Activated naive CD4-positive, alpha-beta T cell treated with anti-CD3 and anti-CD28 coated beads, Interleukin-2, amount 50 U/mL, for 16 hours (primary cell): ENCODE data around the gene MMP11.

Experiments
- DNase-seq: peaks from one replicate; pipeline ENCODE4 v3.0.0-alpha.2; 2020

MMP11 gene

DNA sequence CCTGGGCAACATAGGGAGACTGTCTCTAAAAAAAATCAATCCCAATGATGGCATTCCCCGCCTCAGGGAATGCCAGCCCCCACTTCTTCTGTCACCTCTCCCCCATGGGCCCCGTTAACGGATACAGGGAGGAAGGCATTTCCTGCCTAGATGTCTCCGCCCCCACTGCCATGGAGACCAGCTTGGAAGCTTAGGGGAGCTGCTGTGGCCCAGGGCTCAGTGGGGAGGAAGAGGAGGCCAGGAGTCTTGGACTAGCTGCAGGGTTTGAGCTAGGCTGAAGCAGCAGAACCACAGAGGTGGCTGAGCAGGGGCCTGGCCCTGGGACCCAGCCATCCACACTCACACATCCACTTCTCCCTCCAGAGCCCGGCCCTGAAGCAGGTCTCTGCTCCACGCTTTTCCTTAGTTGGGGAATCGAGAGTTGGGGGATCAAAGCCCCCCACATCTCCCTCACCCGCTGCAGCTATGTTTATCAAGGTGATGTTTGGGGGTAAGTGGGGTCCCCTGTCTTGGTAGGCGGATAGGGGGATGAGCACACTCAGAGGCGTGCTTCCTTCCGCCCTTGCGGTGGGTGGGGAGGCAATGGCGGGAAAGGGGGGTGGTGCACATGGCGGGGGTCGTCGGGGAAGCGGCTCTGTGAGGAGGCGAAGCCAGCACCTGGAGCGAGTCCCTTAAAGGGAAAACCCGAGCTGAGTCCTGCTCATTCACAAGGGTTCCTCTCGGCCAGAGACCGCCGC lies 9.6 kb upstream of the MMP11 start, which contains the start of gene C22orf15:
Gene C22orf15 (plus strand): TSS at position 149 of the 737 bp plus-strand sequence. CDS start 317 bp downstream, at position 466.
- peak; percentile 29 for DNase-seq

- DNase-seq: peak; percentile 67
Observed at GRCh38 chr22:23763579-23763945, 9.1 kb upstream of the MMP11 start.

GRCh38 chr22:23763954-23764353 lies 8.7 kb upstream of the MMP11 start:
- no peak for DNase-seq

- no peak for DNase-seq
Observed at GRCh38 chr22:23764899-23765881, 7.5 kb upstream of the MMP11 start.

- no peak for DNase-seq
Observed at GRCh38 chr22:23767303-23767672, 5.4 kb upstream of the MMP11 start.

- DNase-seq: peak; percentile 82
Observed at GRCh38 chr22:23767673-23768548, 4.7 kb upstream of the MMP11 start, which contains the start of gene CHCHD10. Gene CHCHD10 (minus strand): TSS chr22:23767972. CDS start chr22:23767874, 98 bp downstream.

GRCh38 chr22:23769321-23769965 lies 3.2 kb upstream of the MMP11 start:
- DNase-seq: no peak

DNA sequence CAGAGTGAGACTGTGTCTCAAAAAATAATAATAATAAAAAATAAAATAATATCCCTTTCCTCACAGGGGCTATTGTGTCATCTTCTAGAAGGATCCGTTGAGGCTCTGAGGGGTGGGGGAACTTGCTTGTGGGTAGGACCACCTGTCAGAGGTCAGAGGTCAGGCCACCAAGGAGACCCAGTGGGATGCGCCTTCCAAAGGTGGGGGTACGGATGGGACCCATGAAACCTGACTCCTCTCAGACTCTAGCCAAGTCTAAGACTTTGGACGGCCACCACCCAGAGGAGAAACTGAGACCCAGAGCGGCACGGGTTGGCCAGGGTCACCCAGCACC lies 367 bp upstream of the MMP11 start:
- no peak for DNase-seq

DNA sequence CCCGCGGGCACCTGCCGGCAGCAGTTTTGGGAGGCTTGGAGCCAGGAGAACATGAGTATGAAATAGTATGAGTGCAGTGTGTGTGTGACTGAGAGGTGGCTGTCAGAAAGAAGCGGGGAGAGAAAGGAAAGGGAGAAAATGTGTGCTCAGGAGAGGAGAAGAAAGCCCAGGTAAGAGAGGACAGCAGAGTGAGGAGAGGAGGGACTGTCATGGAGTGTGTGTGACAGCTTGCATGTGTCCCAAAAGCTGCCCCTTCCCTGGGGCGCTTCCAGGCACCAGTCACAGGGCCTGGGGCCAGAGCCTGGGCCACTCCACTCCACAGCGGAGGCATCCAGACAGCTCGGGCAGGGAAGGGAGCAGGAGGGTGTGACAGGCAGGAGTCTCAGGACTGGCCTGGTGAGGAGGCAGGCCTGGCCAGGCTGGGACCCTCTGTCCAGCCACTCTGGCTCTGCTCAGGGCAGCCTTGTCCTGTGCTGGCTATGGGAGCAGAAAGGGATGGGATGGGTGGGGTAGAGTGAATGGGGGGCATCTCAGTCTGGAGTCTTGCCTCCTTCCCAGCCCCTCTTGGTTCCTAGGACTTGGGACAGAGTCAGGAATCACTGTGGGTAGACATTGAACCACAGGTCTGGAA lies 949 bp downstream of the MMP11 start:
- no peak for DNase-seq

DNA sequence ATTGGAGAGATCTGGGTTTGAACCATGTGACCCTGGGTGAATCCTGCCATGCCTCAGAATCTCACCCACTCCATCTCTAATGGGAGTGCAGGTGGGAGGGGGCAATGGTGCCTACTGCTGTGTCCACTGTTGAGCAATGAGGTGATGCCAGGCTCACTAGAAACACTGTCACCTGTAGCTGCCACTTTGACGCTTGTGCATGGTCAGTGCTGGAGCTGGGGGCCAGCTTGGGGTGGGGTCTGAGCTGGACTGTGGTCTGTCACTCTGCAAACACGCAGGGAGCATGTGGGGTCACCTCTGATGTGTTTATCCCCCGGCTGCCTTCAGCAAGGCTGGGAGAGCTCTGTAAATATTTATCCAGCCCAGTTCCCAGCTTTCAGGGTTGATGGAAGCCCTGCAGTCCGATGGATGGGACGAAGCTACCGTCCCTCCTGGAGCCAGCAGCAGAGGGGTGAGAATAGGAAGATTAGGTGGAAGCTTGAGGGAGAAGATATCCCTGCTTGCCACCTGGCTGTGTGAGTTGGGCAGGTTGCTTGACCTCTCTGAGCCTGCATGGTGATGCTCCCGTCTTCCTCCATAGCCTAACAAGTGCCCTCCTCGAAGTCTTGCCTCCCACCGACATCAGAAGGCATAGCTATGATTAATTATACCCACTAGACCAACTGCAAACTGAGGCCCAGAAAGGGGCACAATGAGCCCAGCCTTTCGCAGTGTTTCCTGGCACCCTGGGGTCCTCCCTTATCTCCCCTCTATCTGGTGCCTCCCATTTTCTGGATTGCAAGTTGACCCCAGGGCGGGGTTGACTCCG lies 1.7 kb downstream of the MMP11 start:
- no peak for DNase-seq

GRCh38 chr22:23774922-23775436 lies 2.3 kb downstream of the MMP11 start:
- DNase-seq: no peak

- DNase-seq: no peak
Observed at GRCh38 chr22:23775779-23776375, 3.2 kb downstream of the MMP11 start.

GRCh38 chr22:23777776-23778576 lies 5.3 kb downstream of the MMP11 start:
- no peak for DNase-seq

DNA sequence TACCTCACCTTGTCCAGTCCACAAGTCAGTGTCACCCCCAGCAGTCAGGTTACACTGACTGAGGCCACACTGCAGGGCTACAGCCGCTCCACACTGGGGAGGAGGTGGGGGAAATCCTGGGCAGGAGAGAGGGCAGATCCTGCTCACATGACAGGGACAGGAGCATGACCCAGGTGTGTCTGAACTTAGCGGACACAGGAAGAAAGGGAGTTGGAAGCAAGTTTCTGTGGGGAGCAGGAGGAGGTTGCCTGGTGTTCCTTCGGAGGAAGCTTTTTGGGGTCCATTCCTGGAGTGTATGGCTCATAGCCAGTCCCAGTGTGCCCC lies 5.9 kb downstream of the MMP11 start:
- no peak for DNase-seq

GRCh38 chr22:23779083-23779482 lies 6.4 kb downstream of the MMP11 start:
- no peak for DNase-seq

DNA sequence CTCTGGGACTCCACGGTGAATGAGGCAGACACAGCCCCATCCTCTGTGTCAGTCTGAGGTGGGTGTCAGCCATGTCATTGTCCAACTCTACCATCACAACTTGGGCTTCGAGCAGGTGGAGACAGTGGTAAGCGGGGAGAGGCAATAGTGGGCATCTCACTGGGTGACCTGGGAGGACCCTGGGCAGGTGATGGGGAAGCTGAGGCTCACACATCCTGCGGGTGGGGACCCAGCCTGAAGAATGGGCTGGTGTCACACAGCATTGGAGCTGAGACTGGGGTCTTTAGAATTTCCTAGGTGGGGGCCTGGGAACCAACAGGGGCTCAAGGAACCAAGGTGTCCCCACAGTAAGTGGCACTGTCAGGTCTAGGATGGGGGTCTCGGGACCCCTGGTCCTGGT lies 7.1 kb downstream of the MMP11 start:
- no peak for DNase-seq

DNA sequence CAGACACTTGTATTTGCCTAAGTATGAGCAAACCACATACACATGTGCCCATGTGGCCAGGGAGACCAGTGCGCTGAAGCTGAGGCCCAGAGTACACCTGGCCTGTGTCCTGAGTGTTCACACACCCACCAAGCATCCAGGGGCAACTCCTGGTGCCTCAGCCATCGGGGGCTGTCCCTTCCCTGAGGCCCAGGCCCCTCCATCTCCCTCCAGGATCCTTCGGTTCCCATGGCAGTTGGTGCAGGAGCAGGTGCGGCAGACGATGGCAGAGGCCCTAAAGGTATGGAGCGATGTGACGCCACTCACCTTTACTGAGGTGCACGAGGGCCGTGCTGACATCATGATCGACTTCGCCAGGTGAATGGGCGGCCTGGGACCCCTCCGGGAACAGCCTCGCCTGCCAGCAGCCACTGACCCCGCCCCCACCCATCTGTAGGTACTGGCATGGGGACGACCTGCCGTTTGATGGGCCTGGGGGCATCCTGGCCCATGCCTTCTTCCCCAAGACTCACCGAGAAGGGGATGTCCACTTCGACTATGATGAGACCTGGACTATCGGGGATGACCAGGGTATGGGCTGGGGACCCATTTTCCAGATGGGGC lies 7.6 kb downstream of the MMP11 start:
- no peak for DNase-seq

GRCh38 chr22:23781065-23781464 lies 8.4 kb downstream of the MMP11 start:
- no peak for DNase-seq

DNA sequence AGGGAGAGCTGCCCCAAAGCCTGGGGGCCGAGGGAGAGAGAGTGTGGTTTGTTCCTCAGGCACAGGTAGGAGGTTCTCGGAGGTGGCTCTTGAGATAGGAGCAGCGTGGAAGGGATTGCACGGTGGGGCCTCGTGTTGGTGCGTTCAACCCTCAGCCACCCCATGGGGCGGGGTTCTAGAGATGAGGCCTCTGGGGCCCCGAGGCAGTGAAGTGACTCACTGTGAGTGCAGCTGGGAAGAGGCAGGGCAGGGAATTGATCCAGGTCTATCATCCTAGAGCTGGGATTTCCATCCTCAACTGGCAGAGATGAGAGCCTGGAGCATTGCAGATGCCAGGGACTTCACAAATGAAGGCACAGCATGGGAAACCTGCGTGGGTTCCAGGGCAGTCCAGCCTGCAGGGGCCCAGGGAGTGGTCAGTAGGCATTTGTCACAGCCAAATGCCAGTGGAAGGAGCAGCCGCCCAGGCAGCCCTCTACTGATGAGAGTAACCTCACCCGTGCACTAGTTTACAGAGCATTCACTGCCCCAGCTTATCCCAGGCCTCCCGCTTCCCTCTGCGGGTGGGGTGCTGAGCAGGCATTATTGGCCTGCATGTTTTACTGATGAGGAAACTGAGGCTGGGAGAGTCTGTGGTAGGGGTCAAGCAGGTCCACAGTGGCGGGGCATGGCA lies 9.0 kb downstream of the MMP11 start:
- DNase-seq: no peak
